Measurements from ENCODE around the gene PHF21A. TPM values are rescaled to one million over a fixed set of nuclear protein-coding genes. Genes with fewer than 3 reads are reported as not detected.

Gene PHF21A
- total and polyA plus RNA-seq, 10 of the 15 experiments (the other 5 are each of a cell fraction or from before 2014, with no cell fraction given), result 2.6 to 37.2 (median 16.0) TPM

DNA sequence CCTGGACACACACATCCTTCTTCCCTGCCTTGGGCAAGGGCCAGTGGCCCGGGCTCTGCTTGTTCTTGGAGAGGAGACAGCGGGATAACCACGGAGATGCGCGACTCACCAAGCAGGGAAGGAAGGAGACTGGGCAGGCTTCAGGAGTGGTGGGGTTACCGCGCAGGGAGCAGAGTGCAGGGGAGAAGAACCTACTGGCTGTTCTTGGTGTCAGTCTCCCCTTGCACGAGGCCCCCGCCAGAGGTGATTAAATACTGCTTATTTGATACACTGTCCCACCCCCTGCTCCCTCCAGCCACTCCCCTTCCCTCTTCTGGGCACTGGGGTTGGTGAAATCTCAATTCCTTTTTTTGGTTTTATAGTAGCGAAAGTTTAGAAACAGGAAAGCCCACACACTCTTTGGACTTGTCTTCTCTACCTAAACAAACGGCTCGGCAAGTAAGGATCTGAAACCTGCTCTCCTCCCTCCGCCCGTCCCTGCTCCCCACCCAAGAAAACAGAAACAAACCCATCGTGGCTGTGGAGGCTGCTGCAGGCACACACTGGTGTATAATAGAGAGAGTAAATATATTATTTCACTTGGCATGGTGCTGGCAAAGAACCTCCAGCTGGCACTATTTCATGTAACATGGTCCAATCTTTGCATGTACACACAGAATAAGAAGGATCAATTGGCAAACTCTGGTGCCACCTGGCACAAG is 188.0 kb downstream of the PHF21A start (continued):
- TF ChIP-seq POU2F2 (IDR thresholded peaks at IDR 0.05; ENCODE audit: borderline replicate concordance, low read depth, low read length) (no peak), POLR2AphosphoS5 (IDR thresholded peaks at IDR 0.05; ENCODE audit: low read length) (no peak), CHD4 (IDR thresholded peaks at IDR 0.05) (no peak), RELA (IDR thresholded peaks at IDR 0.05; ENCODE audit: borderline replicate concordance, partially characterized antibody) (no peak), MTA2 (IDR thresholded peaks at IDR 0.05; ENCODE audit: low read depth) (peak; percentile 49; the same call in 1 of the 2 replicates), MEF2B (IDR thresholded peaks at IDR 0.05; ENCODE audit: partially characterized antibody, poor library complexity, severe bottlenecking) (no peak), JUND (IDR thresholded peaks at IDR 0.05; ENCODE audit: low read depth, low read length) (no peak), CBFB (IDR thresholded peaks at IDR 0.05; ENCODE audit: low read depth) (no peak), RCOR1 (conservative IDR thresholded peaks at IDR 0.05; ENCODE audit: low read depth, low read length) (0 out of 2 replicates have a peak, but pooled peaks have one; percentile 46), MYC (IDR thresholded peaks at IDR 0.05; ENCODE audit: insufficient read depth, insufficient read length, insufficient replicate concordance, low read length, severe bottlenecking) (no peak), STAT1 (conservative IDR thresholded peaks at IDR 0.05) (no peak), BMI1 (IDR thresholded peaks at IDR 0.05; ENCODE audit: borderline replicate concordance) (no peak)
- TF ChIP-seq, protein P1, sequence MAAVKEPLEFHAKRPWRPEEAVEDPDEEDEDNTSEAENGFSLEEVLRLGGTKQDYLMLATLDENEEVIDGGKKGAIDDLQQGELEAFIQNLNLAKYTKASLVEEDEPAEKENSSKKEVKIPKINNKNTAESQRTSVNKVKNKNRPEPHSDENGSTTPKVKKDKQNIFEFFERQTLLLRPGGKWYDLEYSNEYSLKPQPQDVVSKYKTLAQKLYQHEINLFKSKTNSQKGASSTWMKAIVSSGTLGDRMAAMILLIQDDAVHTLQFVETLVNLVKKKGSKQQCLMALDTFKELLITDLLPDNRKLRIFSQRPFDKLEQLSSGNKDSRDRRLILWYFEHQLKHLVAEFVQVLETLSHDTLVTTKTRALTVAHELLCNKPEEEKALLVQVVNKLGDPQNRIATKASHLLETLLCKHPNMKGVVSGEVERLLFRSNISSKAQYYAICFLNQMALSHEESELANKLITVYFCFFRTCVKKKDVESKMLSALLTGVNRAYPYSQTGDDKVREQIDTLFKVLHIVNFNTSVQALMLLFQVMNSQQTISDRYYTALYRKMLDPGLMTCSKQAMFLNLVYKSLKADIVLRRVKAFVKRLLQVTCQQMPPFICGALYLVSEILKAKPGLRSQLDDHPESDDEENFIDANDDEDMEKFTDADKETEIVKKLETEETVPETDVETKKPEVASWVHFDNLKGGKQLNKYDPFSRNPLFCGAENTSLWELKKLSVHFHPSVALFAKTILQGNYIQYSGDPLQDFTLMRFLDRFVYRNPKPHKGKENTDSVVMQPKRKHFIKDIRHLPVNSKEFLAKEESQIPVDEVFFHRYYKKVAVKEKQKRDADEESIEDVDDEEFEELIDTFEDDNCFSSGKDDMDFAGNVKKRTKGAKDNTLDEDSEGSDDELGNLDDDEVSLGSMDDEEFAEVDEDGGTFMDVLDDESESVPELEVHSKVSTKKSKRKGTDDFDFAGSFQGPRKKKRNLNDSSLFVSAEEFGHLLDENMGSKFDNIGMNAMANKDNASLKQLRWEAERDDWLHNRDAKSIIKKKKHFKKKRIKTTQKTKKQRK (IDR thresholded peaks at IDR 0.05; ENCODE audit: low read depth, low read length), result no peak
- TF ChIP-seq, protein P2, sequence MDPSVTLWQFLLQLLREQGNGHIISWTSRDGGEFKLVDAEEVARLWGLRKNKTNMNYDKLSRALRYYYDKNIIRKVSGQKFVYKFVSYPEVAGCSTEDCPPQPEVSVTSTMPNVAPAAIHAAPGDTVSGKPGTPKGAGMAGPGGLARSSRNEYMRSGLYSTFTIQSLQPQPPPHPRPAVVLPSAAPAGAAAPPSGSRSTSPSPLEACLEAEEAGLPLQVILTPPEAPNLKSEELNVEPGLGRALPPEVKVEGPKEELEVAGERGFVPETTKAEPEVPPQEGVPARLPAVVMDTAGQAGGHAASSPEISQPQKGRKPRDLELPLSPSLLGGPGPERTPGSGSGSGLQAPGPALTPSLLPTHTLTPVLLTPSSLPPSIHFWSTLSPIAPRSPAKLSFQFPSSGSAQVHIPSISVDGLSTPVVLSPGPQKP (IDR thresholded peaks at IDR 0.05; ENCODE audit: low read depth, low read length), result no peak
- TF ChIP-seq, protein P3, sequence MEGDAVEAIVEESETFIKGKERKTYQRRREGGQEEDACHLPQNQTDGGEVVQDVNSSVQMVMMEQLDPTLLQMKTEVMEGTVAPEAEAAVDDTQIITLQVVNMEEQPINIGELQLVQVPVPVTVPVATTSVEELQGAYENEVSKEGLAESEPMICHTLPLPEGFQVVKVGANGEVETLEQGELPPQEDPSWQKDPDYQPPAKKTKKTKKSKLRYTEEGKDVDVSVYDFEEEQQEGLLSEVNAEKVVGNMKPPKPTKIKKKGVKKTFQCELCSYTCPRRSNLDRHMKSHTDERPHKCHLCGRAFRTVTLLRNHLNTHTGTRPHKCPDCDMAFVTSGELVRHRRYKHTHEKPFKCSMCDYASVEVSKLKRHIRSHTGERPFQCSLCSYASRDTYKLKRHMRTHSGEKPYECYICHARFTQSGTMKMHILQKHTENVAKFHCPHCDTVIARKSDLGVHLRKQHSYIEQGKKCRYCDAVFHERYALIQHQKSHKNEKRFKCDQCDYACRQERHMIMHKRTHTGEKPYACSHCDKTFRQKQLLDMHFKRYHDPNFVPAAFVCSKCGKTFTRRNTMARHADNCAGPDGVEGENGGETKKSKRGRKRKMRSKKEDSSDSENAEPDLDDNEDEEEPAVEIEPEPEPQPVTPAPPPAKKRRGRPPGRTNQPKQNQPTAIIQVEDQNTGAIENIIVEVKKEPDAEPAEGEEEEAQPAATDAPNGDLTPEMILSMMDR (IDR thresholded peaks at IDR 0.05 in 2 of 3, conservative IDR thresholded peaks at IDR 0.05 in 1 of 3; ENCODE audit: control insufficient read depth in 2 of 3, extremely low read depth in 1 of 3, insufficient read depth in 1 of 3, low read depth in 3 of 3, low read length in 3 of 3), result no peak
- TF ChIP-seq, protein P4, sequence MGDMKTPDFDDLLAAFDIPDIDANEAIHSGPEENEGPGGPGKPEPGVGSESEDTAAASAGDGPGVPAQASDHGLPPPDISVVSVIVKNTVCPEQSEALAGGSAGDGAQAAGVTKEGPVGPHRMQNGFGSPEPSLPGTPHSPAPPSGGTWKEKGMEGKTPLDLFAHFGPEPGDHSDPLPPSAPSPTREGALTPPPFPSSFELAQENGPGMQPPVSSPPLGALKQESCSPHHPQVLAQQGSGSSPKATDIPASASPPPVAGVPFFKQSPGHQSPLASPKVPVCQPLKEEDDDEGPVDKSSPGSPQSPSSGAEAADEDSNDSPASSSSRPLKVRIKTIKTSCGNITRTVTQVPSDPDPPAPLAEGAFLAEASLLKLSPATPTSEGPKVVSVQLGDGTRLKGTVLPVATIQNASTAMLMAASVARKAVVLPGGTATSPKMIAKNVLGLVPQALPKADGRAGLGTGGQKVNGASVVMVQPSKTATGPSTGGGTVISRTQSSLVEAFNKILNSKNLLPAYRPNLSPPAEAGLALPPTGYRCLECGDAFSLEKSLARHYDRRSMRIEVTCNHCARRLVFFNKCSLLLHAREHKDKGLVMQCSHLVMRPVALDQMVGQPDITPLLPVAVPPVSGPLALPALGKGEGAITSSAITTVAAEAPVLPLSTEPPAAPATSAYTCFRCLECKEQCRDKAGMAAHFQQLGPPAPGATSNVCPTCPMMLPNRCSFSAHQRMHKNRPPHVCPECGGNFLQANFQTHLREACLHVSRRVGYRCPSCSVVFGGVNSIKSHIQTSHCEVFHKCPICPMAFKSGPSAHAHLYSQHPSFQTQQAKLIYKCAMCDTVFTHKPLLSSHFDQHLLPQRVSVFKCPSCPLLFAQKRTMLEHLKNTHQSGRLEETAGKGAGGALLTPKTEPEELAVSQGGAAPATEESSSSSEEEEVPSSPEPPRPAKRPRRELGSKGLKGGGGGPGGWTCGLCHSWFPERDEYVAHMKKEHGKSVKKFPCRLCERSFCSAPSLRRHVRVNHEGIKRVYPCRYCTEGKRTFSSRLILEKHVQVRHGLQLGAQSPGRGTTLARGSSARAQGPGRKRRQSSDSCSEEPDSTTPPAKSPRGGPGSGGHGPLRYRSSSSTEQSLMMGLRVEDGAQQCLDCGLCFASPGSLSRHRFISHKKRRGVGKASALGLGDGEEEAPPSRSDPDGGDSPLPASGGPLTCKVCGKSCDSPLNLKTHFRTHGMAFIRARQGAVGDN (IDR thresholded peaks at IDR 0.05), result no peak
- TF ChIP-seq, protein P5, sequence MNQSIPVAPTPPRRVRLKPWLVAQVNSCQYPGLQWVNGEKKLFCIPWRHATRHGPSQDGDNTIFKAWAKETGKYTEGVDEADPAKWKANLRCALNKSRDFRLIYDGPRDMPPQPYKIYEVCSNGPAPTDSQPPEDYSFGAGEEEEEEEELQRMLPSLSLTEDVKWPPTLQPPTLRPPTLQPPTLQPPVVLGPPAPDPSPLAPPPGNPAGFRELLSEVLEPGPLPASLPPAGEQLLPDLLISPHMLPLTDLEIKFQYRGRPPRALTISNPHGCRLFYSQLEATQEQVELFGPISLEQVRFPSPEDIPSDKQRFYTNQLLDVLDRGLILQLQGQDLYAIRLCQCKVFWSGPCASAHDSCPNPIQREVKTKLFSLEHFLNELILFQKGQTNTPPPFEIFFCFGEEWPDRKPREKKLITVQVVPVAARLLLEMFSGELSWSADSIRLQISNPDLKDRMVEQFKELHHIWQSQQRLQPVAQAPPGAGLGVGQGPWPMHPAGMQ (IDR thresholded peaks at IDR 0.05; ENCODE audit: borderline replicate concordance), result no peak

Data from GM12878 (cell line).